GM23338 (cell line): ENCODE data around the gene NHERF1.

Experiments
- CREB1 ChIP-seq: fragments of 250-450 bp; sonication (Bioruptor Pico); IDR thresholded peaks from 2 replicates; pipeline ENCODE4 v1.5.0; 2020; ENCODE audit warnings: low read depth, mild to moderate bottlenecking, moderate library complexity
- EZH2 ChIP-seq: fragments of 200-600 bp; sonication (generic); IDR thresholded peaks from one replicate; pipeline ENCODE4 v1.8.0; 2017; ENCODE audit warnings: antibody characterized with exemption, mild to moderate bottlenecking, low read depth; ENCODE audit not compliant: unreplicated experiment
- POLR2AphosphoS5 ChIP-seq: IDR thresholded peaks from 2 replicates; pipeline ENCODE4 v1.6.1; 2016; ENCODE audit warnings: antibody characterized with exemption, low read depth
- TF ChIP-seq, protein P1 (sequence below), 2 experiments: fragments of 200-600 bp in 1 of 2; sonication (generic) in 1 of 2; conservative IDR thresholded peaks; 2 replicates each; pipeline versions ENCODE4 v1.5.1 to v1.6.1; 2016 to 2017; ENCODE audit warnings: antibody characterized with exemption in 2 of 2, low read depth in 2 of 2, mild to moderate bottlenecking in 2 of 2, moderate library complexity in 1 of 2
- TF ChIP-seq, protein P2 (sequence below): IDR thresholded peaks from one replicate; pipeline ENCODE4 v1.6.1; 2018; ENCODE audit warnings: antibody characterized with exemption; ENCODE audit not compliant: unreplicated experiment

DNA sequence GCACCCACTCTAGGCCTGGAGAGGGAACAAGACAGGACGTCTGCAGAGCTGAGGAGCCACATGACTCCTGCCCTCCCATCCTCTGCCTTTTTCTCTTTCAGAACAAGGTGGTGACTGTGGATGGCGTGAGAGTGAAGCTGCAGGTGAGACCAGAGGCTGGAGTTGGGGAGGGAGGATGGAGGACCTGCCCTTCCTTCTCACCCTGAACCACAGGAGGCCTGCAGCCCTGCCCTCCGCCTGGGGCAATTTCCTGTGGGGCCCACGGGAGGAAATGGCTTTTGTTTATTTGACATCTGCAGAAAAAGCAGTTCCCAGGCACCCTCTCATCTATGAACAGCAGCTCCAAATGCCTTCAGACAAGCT is 6.3 kb upstream of the NHERF1 start:
- TF ChIP-seq, protein P1, sequence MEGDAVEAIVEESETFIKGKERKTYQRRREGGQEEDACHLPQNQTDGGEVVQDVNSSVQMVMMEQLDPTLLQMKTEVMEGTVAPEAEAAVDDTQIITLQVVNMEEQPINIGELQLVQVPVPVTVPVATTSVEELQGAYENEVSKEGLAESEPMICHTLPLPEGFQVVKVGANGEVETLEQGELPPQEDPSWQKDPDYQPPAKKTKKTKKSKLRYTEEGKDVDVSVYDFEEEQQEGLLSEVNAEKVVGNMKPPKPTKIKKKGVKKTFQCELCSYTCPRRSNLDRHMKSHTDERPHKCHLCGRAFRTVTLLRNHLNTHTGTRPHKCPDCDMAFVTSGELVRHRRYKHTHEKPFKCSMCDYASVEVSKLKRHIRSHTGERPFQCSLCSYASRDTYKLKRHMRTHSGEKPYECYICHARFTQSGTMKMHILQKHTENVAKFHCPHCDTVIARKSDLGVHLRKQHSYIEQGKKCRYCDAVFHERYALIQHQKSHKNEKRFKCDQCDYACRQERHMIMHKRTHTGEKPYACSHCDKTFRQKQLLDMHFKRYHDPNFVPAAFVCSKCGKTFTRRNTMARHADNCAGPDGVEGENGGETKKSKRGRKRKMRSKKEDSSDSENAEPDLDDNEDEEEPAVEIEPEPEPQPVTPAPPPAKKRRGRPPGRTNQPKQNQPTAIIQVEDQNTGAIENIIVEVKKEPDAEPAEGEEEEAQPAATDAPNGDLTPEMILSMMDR (conservative IDR thresholded peaks at IDR 0.05; ENCODE audit: low read depth in 2 of 2), result no peak
- TF ChIP-seq CREB1 (CRISPR knock-in tag), result no peak
- TF ChIP-seq POLR2AphosphoS5, result no peak
- TF ChIP-seq EZH2, result no peak
- TF ChIP-seq, protein P2, sequence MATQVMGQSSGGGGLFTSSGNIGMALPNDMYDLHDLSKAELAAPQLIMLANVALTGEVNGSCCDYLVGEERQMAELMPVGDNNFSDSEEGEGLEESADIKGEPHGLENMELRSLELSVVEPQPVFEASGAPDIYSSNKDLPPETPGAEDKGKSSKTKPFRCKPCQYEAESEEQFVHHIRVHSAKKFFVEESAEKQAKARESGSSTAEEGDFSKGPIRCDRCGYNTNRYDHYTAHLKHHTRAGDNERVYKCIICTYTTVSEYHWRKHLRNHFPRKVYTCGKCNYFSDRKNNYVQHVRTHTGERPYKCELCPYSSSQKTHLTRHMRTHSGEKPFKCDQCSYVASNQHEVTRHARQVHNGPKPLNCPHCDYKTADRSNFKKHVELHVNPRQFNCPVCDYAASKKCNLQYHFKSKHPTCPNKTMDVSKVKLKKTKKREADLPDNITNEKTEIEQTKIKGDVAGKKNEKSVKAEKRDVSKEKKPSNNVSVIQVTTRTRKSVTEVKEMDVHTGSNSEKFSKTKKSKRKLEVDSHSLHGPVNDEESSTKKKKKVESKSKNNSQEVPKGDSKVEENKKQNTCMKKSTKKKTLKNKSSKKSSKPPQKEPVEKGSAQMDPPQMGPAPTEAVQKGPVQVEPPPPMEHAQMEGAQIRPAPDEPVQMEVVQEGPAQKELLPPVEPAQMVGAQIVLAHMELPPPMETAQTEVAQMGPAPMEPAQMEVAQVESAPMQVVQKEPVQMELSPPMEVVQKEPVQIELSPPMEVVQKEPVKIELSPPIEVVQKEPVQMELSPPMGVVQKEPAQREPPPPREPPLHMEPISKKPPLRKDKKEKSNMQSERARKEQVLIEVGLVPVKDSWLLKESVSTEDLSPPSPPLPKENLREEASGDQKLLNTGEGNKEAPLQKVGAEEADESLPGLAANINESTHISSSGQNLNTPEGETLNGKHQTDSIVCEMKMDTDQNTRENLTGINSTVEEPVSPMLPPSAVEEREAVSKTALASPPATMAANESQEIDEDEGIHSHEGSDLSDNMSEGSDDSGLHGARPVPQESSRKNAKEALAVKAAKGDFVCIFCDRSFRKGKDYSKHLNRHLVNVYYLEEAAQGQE, result no peak
